OCI-LY7 (cell line): Measurements from ENCODE around the gene SLC35F4.

Source experiments
- CTCF ChIP-seq: fragments of 200-600 bp; sonication (generic); conservative IDR thresholded peaks from 2 replicates; pipeline ENCODE4 v1.5.1; 2014; ENCODE audit warnings: mild to moderate bottlenecking, antibody characterized with exemption, low read length, moderate library complexity, mixed read lengths
- EZH2phosphoT487 ChIP-seq: fragments of 200-600 bp; sonication (generic); IDR thresholded peaks from 2 replicates; pipeline ENCODE4 v1.6.1; 2018; ENCODE audit warnings: low read depth, borderline replicate concordance, mild to moderate bottlenecking, mixed run types, antibody characterized with exemption, low read length, moderate library complexity, mixed read lengths

GRCh38 chr14:57854571-57854970 is 11.3 kb downstream of the SLC35F4 start:
- no peak for TF ChIP-seq CTCF
- no peak for TF ChIP-seq EZH2phosphoT487
